Central memory CD4-positive, alpha-beta T cell (primary cell): Measurements from ENCODE around the gene ANKRD49.
A peak's percentile ranks its signal among the peaks of the same experiment; 100 is the strongest.

ENCODE experiments used
- DNase-seq: peaks from one replicate; pipeline ENCODE4 v3.0.0; 2022

Gene ANKRD49

GRCh38 chr11:94544646-94545263 lies 51.0 kb downstream of the ANKRD49 start:
- DNase-seq, result peak; percentile 5

DNA sequence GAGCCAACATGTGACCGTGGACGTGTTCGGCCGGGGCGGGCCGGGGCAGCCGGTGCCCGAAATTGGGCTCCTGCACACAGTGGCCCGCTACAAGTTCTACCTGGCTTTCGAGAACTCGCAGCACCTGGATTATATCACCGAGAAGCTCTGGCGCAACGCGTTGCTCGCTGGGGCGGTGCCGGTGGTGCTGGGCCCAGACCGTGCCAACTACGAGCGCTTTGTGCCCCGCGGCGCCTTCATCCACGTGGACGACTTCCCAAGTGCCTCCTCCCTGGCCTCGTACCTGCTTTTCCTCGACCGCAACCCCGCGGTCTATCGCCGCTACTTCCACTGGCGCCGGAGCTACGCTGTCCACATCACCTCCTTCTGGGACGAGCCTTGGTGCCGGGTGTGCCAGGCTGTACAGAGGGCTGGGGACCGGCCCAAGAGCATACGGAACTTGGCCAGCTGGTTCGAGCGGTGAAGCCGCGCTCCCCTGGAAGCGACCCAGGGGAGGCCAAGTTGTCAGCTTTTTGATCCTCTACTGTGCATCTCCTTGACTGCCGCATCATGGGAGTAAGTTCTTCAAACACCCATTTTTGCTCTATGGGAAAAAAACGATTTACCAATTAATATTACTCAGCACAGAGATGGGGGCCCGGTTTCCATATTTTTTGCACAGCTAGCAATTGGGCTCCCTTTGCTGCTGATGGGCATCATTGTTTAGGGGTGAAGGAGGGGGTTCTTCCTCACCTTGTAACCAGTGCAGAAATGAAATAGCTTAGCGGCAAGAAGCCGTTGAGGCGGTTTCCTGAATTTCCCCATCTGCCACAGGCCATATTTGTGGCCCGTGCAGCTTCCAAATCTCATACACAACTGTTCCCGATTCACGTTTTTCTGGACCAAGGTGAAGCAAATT lies 51.7 kb downstream of the ANKRD49 start:
- no peak for DNase-seq

- DNase-seq, result no peak
These were observed 52.3 kb downstream of the ANKRD49 start for GRCh38 chr11:94546162-94546470.

- DNase-seq, result no peak
These were observed 53.1 kb downstream of the ANKRD49 start for GRCh38 chr11:94546886-94547285.

DNA sequence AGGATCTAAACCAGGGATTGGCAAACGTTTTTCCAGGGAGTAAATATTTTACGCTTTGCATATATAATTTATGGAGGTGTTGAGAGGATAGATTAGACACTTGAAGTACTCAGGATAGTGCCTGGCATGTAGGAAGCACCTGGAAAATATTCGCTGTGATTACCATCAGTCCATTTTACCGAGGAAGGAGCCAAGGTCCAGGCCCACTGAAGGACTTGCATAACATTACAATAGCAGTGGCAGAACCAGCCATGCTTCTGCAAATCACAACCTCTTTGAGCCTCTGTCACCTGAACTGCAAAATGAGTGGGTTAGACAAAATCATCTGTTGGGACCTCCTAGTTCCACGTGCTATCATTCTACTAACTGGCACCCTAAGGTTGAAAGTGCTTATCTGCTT lies 55.4 kb downstream of the ANKRD49 start:
- DNase-seq, result no peak
